ENCODE measurements around the gene CAPS.

GRCh38 chr19:5891572-5891937, 22.5 kb upstream of the CAPS start:
- TF ChIP-seq CTCF (IDR thresholded peaks at IDR 0.05) = no peak
- no peak for TF ChIP-seq POLR2A (IDR thresholded peaks at IDR 0.05)
- TF ChIP-seq EP300 (IDR thresholded peaks at IDR 0.05) = no peak

Data from tibial nerve (tissue), 4 donors.